Islet of Langerhans (tissue), 1 donor: Measurements from ENCODE around the gene MMS19.
"Not testable (repeated sequence)": the region's sequence is repeated elsewhere in the genome, so short reads cannot be mapped to it uniquely, and the experiment has no call there.

Source experiments
- FAIRE-seq: peaks from one replicate; lab custom pipeline; 2011; peaks lifted over from hg19 to GRCh38; lab: Jason Lieb, UNC

MMS19 gene

DNA sequence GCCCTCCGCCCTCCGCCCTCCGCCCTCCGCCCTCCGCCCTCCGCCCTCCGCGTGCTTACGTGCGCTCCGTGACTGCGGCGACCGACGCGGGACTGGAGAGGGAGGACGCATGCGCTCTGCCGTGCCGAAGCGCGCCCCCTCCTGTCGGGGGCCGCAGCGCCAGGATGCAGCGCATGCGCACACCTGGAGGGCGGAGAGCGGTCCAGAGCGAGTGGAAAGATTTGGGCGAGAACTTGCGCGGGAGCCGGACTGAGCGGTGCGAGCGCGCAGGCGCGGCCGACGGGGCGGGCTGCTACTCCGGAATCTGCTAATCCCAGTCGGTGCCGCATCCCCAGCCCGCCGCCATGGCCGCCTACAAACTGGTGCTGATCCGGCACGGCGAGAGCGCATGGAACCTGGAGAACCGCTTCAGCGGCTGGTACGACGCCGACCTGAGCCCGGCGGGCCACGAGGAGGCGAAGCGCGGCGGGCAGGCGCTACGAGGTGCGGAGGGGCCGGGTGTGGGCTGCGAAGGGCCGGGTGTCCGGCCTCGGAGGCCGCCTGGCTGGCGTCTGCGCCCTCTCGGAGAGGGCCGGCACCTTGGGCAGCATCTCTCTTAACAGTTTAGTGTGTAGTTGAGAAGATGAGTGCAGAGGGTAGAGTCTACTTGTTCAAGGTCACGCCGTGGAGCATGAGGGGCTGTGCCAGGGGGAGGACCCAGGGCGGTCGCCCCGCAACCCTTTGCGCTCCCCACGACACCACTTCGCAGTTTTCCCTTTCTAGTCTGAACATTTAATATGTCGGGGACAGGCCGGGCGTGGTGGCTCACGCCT lies 72.1 kb downstream of the MMS19 start, which contains the start of gene PGAM1:
Gene PGAM1 (plus strand): TSS at position 228 of the 812 bp plus-strand sequence. CDS start 117 bp downstream, at position 345.
- FAIRE-seq, result no peak

DNA sequence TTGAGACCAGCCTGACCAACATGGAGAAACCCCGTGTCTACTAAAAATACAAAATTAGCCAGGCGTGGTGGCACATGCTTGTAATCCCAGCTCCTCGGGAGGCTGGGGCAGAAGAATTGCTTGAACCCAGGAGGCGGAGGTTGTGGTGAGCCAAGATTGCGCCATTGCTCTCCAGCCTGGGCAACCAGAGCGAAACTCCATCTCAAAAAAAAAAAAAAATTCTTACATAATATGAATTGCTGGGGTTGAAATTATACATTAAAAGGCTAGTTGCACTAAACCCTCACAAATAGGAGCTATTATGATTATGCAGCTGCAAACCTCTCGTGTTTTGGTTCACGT lies 74.5 kb downstream of the MMS19 start:
- FAIRE-seq, result not testable (repeated sequence)

DNA sequence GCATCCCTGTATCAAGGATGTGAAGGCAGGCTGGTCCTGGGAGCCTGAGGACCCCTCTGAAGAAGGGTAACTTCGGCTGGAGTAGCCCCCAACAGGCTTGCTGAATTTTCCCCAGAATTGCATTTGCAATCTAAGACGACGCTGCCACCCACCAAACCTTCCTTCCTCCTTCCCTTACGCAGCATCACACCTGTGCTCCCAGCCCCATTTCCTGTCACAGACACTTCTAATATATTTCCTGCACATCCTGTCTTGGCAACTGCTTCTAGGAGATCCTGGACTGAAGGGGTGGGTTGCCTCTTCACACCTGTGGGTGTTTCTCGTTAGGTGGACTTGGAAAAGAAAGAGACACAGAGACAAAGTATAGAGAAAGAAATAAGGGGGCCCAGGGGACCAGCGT lies 81.7 kb downstream of the MMS19 start:
- FAIRE-seq, result no peak

DNA sequence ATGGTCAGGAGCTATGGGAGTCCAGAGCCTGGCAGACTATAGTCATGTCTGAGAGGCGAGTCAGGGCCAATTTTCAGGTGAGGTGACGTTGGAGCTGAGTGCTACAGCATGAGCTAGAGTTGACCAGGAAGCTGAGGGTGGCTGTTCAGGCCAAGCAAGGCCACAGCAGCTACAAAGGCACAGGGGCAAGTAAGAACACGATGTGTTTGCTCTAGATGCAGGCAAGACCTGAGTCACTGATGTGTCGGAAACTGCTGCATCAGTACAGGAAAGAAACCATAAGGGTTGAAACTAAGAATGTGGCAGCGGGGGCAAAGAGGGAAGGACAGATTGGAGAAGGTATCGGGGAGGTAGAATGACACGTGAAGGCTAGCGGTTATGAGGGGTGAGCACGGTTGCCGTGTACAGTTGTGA lies 85.3 kb downstream of the MMS19 start:
- no peak for FAIRE-seq

DNA sequence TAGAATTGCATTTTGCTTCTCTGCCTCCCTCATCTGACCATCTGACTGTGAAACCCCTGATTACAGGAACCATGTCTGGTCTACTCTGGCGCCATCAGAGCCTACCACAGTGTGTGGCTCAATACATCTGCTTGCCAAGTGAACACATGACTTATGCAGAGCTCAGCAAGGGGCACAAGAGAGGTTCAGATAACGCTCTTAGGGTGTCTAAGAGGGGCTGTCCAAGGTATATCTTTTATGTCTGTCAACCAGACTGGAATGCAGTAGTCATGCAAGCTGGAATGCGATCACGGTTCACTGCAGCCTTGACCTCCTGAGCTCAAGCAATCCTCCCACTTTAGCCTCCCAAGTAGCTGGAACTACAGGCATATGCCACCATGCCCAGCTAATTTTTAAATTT lies 86.8 kb downstream of the MMS19 start:
- no peak for FAIRE-seq

DNA sequence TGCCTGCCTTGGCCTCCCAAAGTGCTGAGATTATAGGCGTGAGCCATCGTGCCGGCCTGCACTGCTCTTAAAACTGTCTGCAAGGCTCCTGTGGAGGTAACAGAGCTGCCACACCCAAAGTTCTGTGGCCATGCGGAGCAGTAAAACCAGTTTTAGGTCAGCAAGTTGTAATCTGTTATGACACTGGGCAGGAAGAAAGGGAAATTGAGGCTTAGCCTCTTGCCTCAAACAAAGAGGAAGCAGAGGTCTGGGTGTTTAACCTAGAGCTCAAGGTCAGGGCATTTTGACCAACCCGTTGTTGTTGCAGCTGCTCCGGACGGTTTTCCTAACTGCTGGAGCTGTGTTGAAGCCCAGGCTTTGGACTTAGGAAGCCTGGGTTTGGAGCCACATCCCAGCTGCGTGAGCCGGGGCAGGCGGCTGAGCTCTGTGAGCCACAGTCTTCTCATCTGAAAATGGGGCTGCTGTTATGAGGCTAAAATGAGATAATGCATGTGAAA lies 89.7 kb downstream of the MMS19 start:
- no peak for FAIRE-seq
